ENCODE measurements around the gene DFFB.

DFFB gene

GRCh38 chr1:3863231-3863935 is 6.1 kb downstream of the DFFB start:
- Histone ChIP-seq H2AFZ (ENCODE audit: insufficient read depth, low read length, poor library complexity) (no peak overlapping the region), H3K79me1 (ENCODE audit: low read length) (no peaks in the 10 kb centered on the region), H2BK12ac (ENCODE audit: low read length) (no peak overlapping the region), H3K9me3 (ENCODE audit: insufficient read depth, low read depth, low read length) (peaks cover 3% of the 10 kb centered on the region), H4K91ac (ENCODE audit: low read depth, low read length) (no peak overlapping the region), H3K4ac (ENCODE audit: low read depth, low read length) (no peak overlapping the region), H2BK120ac (ENCODE audit: insufficient read depth, low read length, poor library complexity) (no peak overlapping the region), H3K4me1 (ENCODE audit: control insufficient read depth in 1 of 2, insufficient read depth in 2 of 2, low read length in 2 of 2) (peaks cover under 1 to 3% of the 10 kb centered on the region in 2 experiments), H2AK5ac (ENCODE audit: low read length) (no peak overlapping the region), H4K8ac (ENCODE audit: low read depth, low read length) (no peak overlapping the region), H3K4me2 (ENCODE audit: low read length) (no peak overlapping the region), H3K18ac (ENCODE audit: low read length) (no peak overlapping the region), H3K9ac (ENCODE audit: low read length) (no peak overlapping the region), H3K4me3 (ENCODE audit: low read depth, low read length) (no peak overlapping the region), H3K36me3 (ENCODE audit: control insufficient read depth in 1 of 2, insufficient read depth in 2 of 2, low read length in 2 of 2) (peaks cover 0 to under 1% of the 10 kb centered on the region in 2 experiments), H3K79me2 (ENCODE audit: control insufficient read depth, insufficient read depth, low read length, poor library complexity) (no peaks in the 10 kb centered on the region), H3K27me3 (ENCODE audit: insufficient read depth, low read length) (no peaks in the 10 kb centered on the region), H2BK5ac (ENCODE audit: low read depth, low read length, poor library complexity) (no peak overlapping the region), H3K23ac (ENCODE audit: low read length) (no peak overlapping the region), H3K14ac (ENCODE audit: low read length) (no peak overlapping the region), H4K12ac (ENCODE audit: low read depth, low read length) (no peak overlapping the region), H3K27ac (ENCODE audit: low read depth, low read length) (no peak overlapping the region)
- no peak for DNase-seq
- WGBS (ENCODE audit: extremely low coverage, insufficient coverage, insufficient read length), result no CpG with 5 or more reads among the region's 12 CpGs

- Histone ChIP-seq H3K9ac (ENCODE audit: low read length) (no peak overlapping the region), H3K4me2 (ENCODE audit: low read length) (no peak overlapping the region), H3K79me1 (ENCODE audit: low read length) (no peaks in the 10 kb centered on the region), H2BK12ac (ENCODE audit: low read length) (no peak overlapping the region), H2AFZ (ENCODE audit: insufficient read depth, low read length, poor library complexity) (no peak overlapping the region), H3K27ac (ENCODE audit: low read depth, low read length) (no peak overlapping the region), H2BK5ac (ENCODE audit: low read depth, low read length, poor library complexity) (no peak overlapping the region), H3K14ac (ENCODE audit: low read length) (no peak overlapping the region), H3K4me1 (ENCODE audit: control insufficient read depth in 1 of 2, insufficient read depth in 2 of 2, low read length in 2 of 2) (peaks cover 4 to 6% of the 10 kb centered on the region in 2 experiments), H4K12ac (ENCODE audit: low read depth, low read length) (no peak overlapping the region), H3K4ac (ENCODE audit: low read depth, low read length) (no peak overlapping the region), H4K91ac (ENCODE audit: low read depth, low read length) (no peak overlapping the region), H3K36me3 (ENCODE audit: control insufficient read depth in 1 of 2, insufficient read depth in 2 of 2, low read length in 2 of 2) (peaks cover 0 to 2% of the 10 kb centered on the region in 2 experiments), H3K27me3 (ENCODE audit: insufficient read depth, low read length) (no peaks in the 10 kb centered on the region), H3K79me2 (ENCODE audit: control insufficient read depth, insufficient read depth, low read length, poor library complexity) (no peaks in the 10 kb centered on the region), H3K23ac (ENCODE audit: low read length) (no peak overlapping the region), H3K9me3 (ENCODE audit: insufficient read depth, low read depth, low read length) (peaks cover 5% of the 10 kb centered on the region), H2BK120ac (ENCODE audit: insufficient read depth, low read length, poor library complexity) (no peak overlapping the region), H3K4me3 (ENCODE audit: low read depth, low read length) (no peak overlapping the region), H3K18ac (ENCODE audit: low read length) (no peak overlapping the region), H4K8ac (ENCODE audit: low read depth, low read length) (no peak overlapping the region), H2AK5ac (ENCODE audit: low read length) (no peak overlapping the region)
- WGBS (ENCODE audit: extremely low coverage, insufficient coverage, insufficient read length), result no CpG with 5 or more reads among the region's 6 CpGs
- peak in 1 of 2 donors; percentile 38 for DNase-seq
Measured at GRCh38 chr1:3864884-3865283, 7.6 kb downstream of the DFFB start.

GRCh38 chr1:3865606-3866160 is 8.4 kb downstream of the DFFB start:
- H3K79me1 ChIP-seq (ENCODE audit: low read length), result no peaks in the 10 kb centered on the region
- no peak overlapping the region for H4K91ac ChIP-seq (ENCODE audit: low read depth, low read length)
- peaks cover 0 to 2% of the 10 kb centered on the region in 2 experiments for H3K36me3 ChIP-seq (ENCODE audit: control insufficient read depth in 1 of 2, insufficient read depth in 2 of 2, low read length in 2 of 2)
- no peak overlapping the region for H3K23ac ChIP-seq (ENCODE audit: low read length)
- H2BK5ac ChIP-seq (ENCODE audit: low read depth, low read length, poor library complexity), result no peak overlapping the region
- H2AFZ ChIP-seq (ENCODE audit: insufficient read depth, low read length, poor library complexity), result no peak overlapping the region
- no peak overlapping the region for H3K14ac ChIP-seq (ENCODE audit: low read length)
- H3K4me1 ChIP-seq (ENCODE audit: control insufficient read depth in 1 of 2, insufficient read depth in 2 of 2, low read length in 2 of 2), result peaks cover 8 to 12% of the 10 kb centered on the region in 2 experiments
- H4K8ac ChIP-seq (ENCODE audit: low read depth, low read length), result no peak overlapping the region
- H2AK5ac ChIP-seq (ENCODE audit: low read length), result no peak overlapping the region
- H3K4me2 ChIP-seq (ENCODE audit: low read length), result no peak overlapping the region
- H3K79me2 ChIP-seq (ENCODE audit: control insufficient read depth, insufficient read depth, low read length, poor library complexity), result no peaks in the 10 kb centered on the region
- peaks cover 5% of the 10 kb centered on the region for H3K9me3 ChIP-seq (ENCODE audit: insufficient read depth, low read depth, low read length)
- no peak for DNase-seq
- no peak overlapping the region for H2BK120ac ChIP-seq (ENCODE audit: insufficient read depth, low read length, poor library complexity)
- H3K27ac ChIP-seq (ENCODE audit: low read depth, low read length), result no peak overlapping the region
- H3K4me3 ChIP-seq (ENCODE audit: low read depth, low read length), result no peak overlapping the region
- no peak overlapping the region for H3K18ac ChIP-seq (ENCODE audit: low read length)
- H3K27me3 ChIP-seq (ENCODE audit: insufficient read depth, low read length), result no peaks in the 10 kb centered on the region
- no peak overlapping the region for H4K12ac ChIP-seq (ENCODE audit: low read depth, low read length)
- no peak overlapping the region for H3K9ac ChIP-seq (ENCODE audit: low read length)
- H3K4ac ChIP-seq (ENCODE audit: low read depth, low read length), result no peak overlapping the region
- H2BK12ac ChIP-seq (ENCODE audit: low read length), result no peak overlapping the region
- WGBS (ENCODE audit: extremely low coverage, insufficient coverage, insufficient read length), result no CpG with 5 or more reads among the region's 18 CpGs

GRCh38 chr1:3868464-3869006 is 11.3 kb downstream of the DFFB start:
- no peak overlapping the region for H3K18ac ChIP-seq (ENCODE audit: low read length)
- no peak overlapping the region for H2BK5ac ChIP-seq (ENCODE audit: low read depth, low read length, poor library complexity)
- no peak overlapping the region for H2BK120ac ChIP-seq (ENCODE audit: insufficient read depth, low read length, poor library complexity)
- H3K4ac ChIP-seq (ENCODE audit: low read depth, low read length), result no peak overlapping the region
- no peak overlapping the region for H3K14ac ChIP-seq (ENCODE audit: low read length)
- peaks cover 8 to 15% of the 10 kb centered on the region in 2 experiments for H3K4me1 ChIP-seq (ENCODE audit: control insufficient read depth in 1 of 2, insufficient read depth in 2 of 2, low read length in 2 of 2)
- no peak overlapping the region for H3K23ac ChIP-seq (ENCODE audit: low read length)
- H3K4me2 ChIP-seq (ENCODE audit: low read length), result no peak overlapping the region
- H2BK12ac ChIP-seq (ENCODE audit: low read length), result no peak overlapping the region
- no peaks in the 10 kb centered on the region for H3K79me2 ChIP-seq (ENCODE audit: control insufficient read depth, insufficient read depth, low read length, poor library complexity)
- no peak overlapping the region for H4K91ac ChIP-seq (ENCODE audit: low read depth, low read length)
- no peak overlapping the region for H2AFZ ChIP-seq (ENCODE audit: insufficient read depth, low read length, poor library complexity)
- no peak overlapping the region for H4K8ac ChIP-seq (ENCODE audit: low read depth, low read length)
- H3K9ac ChIP-seq (ENCODE audit: low read length), result no peak overlapping the region
- H3K79me1 ChIP-seq (ENCODE audit: low read length), result no peaks in the 10 kb centered on the region
- H3K27me3 ChIP-seq (ENCODE audit: insufficient read depth, low read length), result no peaks in the 10 kb centered on the region
- H4K12ac ChIP-seq (ENCODE audit: low read depth, low read length), result no peak overlapping the region
- WGBS (ENCODE audit: extremely low coverage, insufficient coverage, insufficient read length), result no CpG with 5 or more reads among the region's 13 CpGs
- peak overlapping the region; percentile 51 for H3K4me3 ChIP-seq (ENCODE audit: low read depth, low read length)
- H3K36me3 ChIP-seq (ENCODE audit: control insufficient read depth in 1 of 2, insufficient read depth in 2 of 2, low read length in 2 of 2), result peaks cover 0 to 6% of the 10 kb centered on the region in 2 experiments
- peak in 1 of 2 donors; percentile 5 for DNase-seq
- H3K9me3 ChIP-seq (ENCODE audit: insufficient read depth, low read depth, low read length), result peaks cover 5% of the 10 kb centered on the region
- no peak overlapping the region for H2AK5ac ChIP-seq (ENCODE audit: low read length)
- H3K27ac ChIP-seq (ENCODE audit: low read depth, low read length), result no peak overlapping the region
